Body of pancreas (tissue), 4 donors: ENCODE results near the gene ATP1A3.

Source experiments
- POLR2A ChIP-seq, 3 donors: fragments of 450-650 bp; IDR thresholded peaks; one replicate each; pipeline ENCODE4 v1.6.1; 2016; ENCODE audit warnings: antibody characterized with exemption in 3 of 3, mild to moderate bottlenecking in 2 of 3
- TF ChIP-seq, protein P1 (sequence below), 7 experiments: fragments of 450-650 bp in 4 of 7; fragments of 200-600 bp in 3 of 7; sonication (generic) in 3 of 7; IDR thresholded peaks; one replicate each; pipeline ENCODE4 v1.5.1; 2016 to 2019; ENCODE audit warnings: antibody characterized with exemption in 7 of 7

DNA sequence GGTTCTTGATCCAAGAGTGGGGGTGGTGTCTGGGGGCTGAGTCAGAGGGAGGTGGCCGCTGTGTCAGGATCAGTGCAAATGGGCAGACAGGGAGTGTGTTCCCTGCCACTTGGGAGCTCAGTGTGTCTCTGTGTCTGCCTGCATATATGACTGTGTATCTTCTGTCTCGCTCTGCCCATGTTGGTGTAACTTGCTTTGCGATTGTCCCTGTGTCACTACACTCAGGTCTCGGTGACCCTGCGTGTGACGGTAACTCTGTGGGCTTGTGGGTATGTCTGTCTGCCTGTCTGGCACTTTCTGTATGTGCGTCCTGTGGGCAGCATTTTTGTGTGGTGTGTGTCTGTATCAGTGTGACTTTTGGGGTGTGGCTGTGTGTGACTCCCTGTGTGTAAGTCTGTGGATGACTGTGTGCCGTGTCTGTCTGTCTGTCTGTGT, 57.6 kb downstream of the ATP1A3 start:
- TF ChIP-seq, protein P1, sequence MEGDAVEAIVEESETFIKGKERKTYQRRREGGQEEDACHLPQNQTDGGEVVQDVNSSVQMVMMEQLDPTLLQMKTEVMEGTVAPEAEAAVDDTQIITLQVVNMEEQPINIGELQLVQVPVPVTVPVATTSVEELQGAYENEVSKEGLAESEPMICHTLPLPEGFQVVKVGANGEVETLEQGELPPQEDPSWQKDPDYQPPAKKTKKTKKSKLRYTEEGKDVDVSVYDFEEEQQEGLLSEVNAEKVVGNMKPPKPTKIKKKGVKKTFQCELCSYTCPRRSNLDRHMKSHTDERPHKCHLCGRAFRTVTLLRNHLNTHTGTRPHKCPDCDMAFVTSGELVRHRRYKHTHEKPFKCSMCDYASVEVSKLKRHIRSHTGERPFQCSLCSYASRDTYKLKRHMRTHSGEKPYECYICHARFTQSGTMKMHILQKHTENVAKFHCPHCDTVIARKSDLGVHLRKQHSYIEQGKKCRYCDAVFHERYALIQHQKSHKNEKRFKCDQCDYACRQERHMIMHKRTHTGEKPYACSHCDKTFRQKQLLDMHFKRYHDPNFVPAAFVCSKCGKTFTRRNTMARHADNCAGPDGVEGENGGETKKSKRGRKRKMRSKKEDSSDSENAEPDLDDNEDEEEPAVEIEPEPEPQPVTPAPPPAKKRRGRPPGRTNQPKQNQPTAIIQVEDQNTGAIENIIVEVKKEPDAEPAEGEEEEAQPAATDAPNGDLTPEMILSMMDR (IDR thresholded peaks at IDR 0.05) = no peak
- no peak for TF ChIP-seq POLR2A (IDR thresholded peaks at IDR 0.05)
